PC-9 (cell line): ENCODE data around the gene SH3RF1. TPM values are rescaled to one million over a fixed set of nuclear protein-coding genes. Genes with fewer than 3 reads are reported as not detected.

Experiments
- BruUV-seq: library from RNA; stranded (reverse); fragments of 400-500 nt; replicated peaks from 2 replicates; lab custom pipeline; 2021; lab: Mats Ljungman, UMichigan
- CTCF ChIA-PET: fragments of 300-600 bp; sonication (Branson Sonifier 250); formaldehyde crosslinking; loops from one replicate; lab custom pipeline; 2022; ENCODE audit warnings: antibody characterized with exemption; lab: Charles Lee
- POLR2A ChIA-PET: fragments of 300-600 bp; sonication (Branson Sonifier 250); formaldehyde crosslinking; loops from one replicate; lab custom pipeline; 2022; ENCODE audit warnings: antibody characterized with exemption; ENCODE audit not compliant: unreplicated experiment; lab: Charles Lee
- DNase-seq, 2 experiments: peaks; one replicate each; pipeline versions ENCODE4 v3.0.0 to v3.0.0-alpha.2; 2015 to 2022; ENCODE audit warnings: mixed read lengths in 1 of 2
- H2AFZ ChIP-seq: fragments of 200-600 bp; sonication (generic); 2 replicates; pipeline ENCODE4 v1.8.1; 2017; ENCODE audit warnings: antibody characterized with exemption
- H3F3A ChIP-seq: fragments of 200-600 bp; sonication (generic); 2 replicates; pipeline ENCODE4 v1.8.1; 2017; ENCODE audit warnings: antibody characterized with exemption, mild to moderate bottlenecking, low read depth; ENCODE audit not compliant: insufficient read depth
- H3K27ac ChIP-seq: fragments of 200-600 bp; sonication (generic); 2 replicates; pipeline ENCODE4 v1.6.1; 2016; ENCODE audit warnings: mixed run types
- H3K27me3 ChIP-seq: fragments of 200-600 bp; sonication (generic); 2 replicates; pipeline ENCODE4 v1.6.1; 2016; ENCODE audit warnings: low read depth, mixed run types; ENCODE audit not compliant: insufficient read depth
- H3K36me3 ChIP-seq: fragments of 200-600 bp; sonication (generic); 2 replicates; pipeline ENCODE4 v1.6.1; 2016; ENCODE audit warnings: low read depth, mixed run types
- H3K4me1 ChIP-seq: fragments of 200-600 bp; sonication (generic); replicated peaks from 2 replicates; pipeline ENCODE4 v1.6.1; 2016; ENCODE audit warnings: mixed run types; ENCODE audit not compliant: insufficient read depth
- H3K4me2 ChIP-seq: fragments of 200-600 bp; sonication (generic); 2 replicates; pipeline ENCODE4 v1.6.1; 2017; ENCODE audit warnings: mixed run types
- H3K4me3 ChIP-seq: fragments of 200-600 bp; sonication (generic); 2 replicates; pipeline ENCODE4 v1.6.1; 2016; ENCODE audit warnings: mixed run types
- H3K79me2 ChIP-seq: fragments of 200-600 bp; sonication (generic); 2 replicates; pipeline ENCODE4 v1.6.1; 2017; ENCODE audit warnings: low read depth, mixed run types
- H3K9me2 ChIP-seq: fragments of 200-600 bp; sonication (generic); 2 replicates; pipeline ENCODE4 v1.8.1; 2017; ENCODE audit warnings: mild to moderate bottlenecking; ENCODE audit not compliant: insufficient read depth
- H3K9me3 ChIP-seq: fragments of 200-600 bp; sonication (generic); 2 replicates; pipeline ENCODE4 v1.8.1; 2016; ENCODE audit warnings: low read depth; ENCODE audit not compliant: insufficient read depth
- H4K20me1 ChIP-seq: fragments of 200-600 bp; sonication (generic); 2 replicates; pipeline ENCODE4 v1.8.1; 2017; ENCODE audit not compliant: insufficient read depth
- CTCF ChIP-seq: fragments of 200-600 bp; sonication (generic); conservative IDR thresholded peaks from 2 replicates; pipeline ENCODE4 v1.6.1; 2017; ENCODE audit warnings: mixed run types, antibody characterized with exemption, mild to moderate bottlenecking, moderate library complexity
- EZH2 ChIP-seq: fragments of 200-600 bp; sonication (generic); IDR thresholded peaks from 2 replicates; pipeline ENCODE4 v1.8.0; 2017; ENCODE audit warnings: antibody characterized with exemption, low read depth
- intact Hi-C: fragments of 100-400 bp; cut with micrococcal nuclease; formaldehyde crosslinking; loops from one replicate; pipeline ENCODE4 v1.10.0; 2022; ENCODE audit not compliant: unreplicated experiment
- total RNA-seq: library from RNA; stranded (reverse); gene quantifications from 2 replicates; pipeline ENCODE4 v1.2.3, GENCODE V29; 2021

SH3RF1 gene
- total RNA-seq, 1 experiment from 2014 or later: 26.4 TPM

- Histone ChIP-seq H3K27me3 (no peaks in the 10 kb centered on the region), H3F3A (no peaks in the 10 kb centered on the region), H3K36me3 (no peaks in the 10 kb centered on the region; the same call in 1 of the 2 replicates), H3K4me3 (no peak overlapping the region), H3K4me1 (0 out of 2 replicates have a peak, but pooled peaks cover 12% of the 10 kb centered on the region), H3K79me2 (no peaks in the 10 kb centered on the region), H4K20me1 (no peaks in the 10 kb centered on the region), H3K9me2 (no peaks in the 10 kb centered on the region), H3K4me2 (no peak overlapping the region), H2AFZ (no peak overlapping the region), H3K27ac (no peak overlapping the region), H3K9me3 (no peaks in the 10 kb centered on the region)
- TF ChIP-seq CTCF: no peak
- TF ChIP-seq EZH2: no peak
- no peak for DNase-seq
- intact Hi-C loops: no loop called here
- no TSS peak for BruUV-seq
- ChIA-PET CTCF (no interaction called here), POLR2A (interaction anchor here (0.6 kb wide), 2 partner anchors 306 to 690 kb away, joined by 6 to 10 read pairs; no protein-coding TSS in a partner anchor)
Measured at GRCh38 chr4:169106696-169107229, 164.0 kb downstream of the SH3RF1 start.

DNA sequence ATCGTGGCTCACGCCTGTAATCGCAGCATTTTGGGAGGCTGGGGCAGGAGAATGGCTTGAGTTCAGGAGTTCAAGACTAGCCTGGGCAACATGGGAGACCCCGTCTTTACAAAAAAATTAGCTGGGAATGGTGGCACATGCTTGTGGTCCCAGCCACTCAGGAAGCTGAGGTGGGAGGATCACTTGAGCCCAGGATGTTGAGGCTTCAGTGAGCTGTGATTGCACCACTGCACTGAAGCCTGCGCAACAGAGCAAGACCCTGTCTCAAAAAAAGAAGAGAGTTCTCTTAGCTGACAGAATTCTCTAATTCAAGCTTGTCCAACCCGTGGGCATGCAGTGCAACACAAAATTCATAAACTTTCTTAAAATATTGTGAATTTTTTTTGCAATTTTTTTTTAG lies 165.1 kb downstream of the SH3RF1 start:
- Histone ChIP-seq H3K27me3 (no peaks in the 10 kb centered on the region), H2AFZ (no peak overlapping the region), H3F3A (no peaks in the 10 kb centered on the region), H3K9me2 (no peaks in the 10 kb centered on the region), H3K27ac (no peak overlapping the region), H3K4me1 (0 out of 2 replicates have a peak, but pooled peaks cover 12% of the 10 kb centered on the region), H4K20me1 (no peaks in the 10 kb centered on the region), H3K4me3 (no peak overlapping the region), H3K4me2 (no peak overlapping the region), H3K36me3 (no peaks in the 10 kb centered on the region; the same call in 1 of the 2 replicates), H3K79me2 (no peaks in the 10 kb centered on the region), H3K9me3 (no peaks in the 10 kb centered on the region)
- TF ChIP-seq CTCF (no peak), EZH2 (no peak)
- no peak for DNase-seq
- no TSS peak for BruUV-seq
- ChIA-PET POLR2A (interaction anchor here (0.6 kb wide), 1 partner anchor 96 kb away, joined by 5 read pairs; the partner anchor contains the start of gene CBR4), CTCF (no interaction called here)
- intact Hi-C loops: no loop called here

GRCh38 chr4:169103966-169104412 lies 166.8 kb downstream of the SH3RF1 start:
- ChIA-PET CTCF (no interaction called here), POLR2A (interaction anchor here (0.6 to 0.7 kb wide), 2 partner anchors 12 to 82 kb away, joined by 3 to 5 read pairs; no protein-coding TSS in a partner anchor)

More at GRCh38 chr4:169103966-169104412, 166.8 kb downstream of the SH3RF1 start:
- TF ChIP-seq EZH2: no peak
- TF ChIP-seq CTCF: no peak
- H3K36me3 ChIP-seq: peaks cover 3% of the 10 kb centered on the region; the same call in 1 of the 2 replicates
- H3K4me3 ChIP-seq: no peak overlapping the region
- H3K4me1 ChIP-seq: 0 out of 2 replicates have a peak, but pooled peaks cover 12% of the 10 kb centered on the region
- H3K27ac ChIP-seq: no peak overlapping the region
- H3K27me3 ChIP-seq: no peaks in the 10 kb centered on the region
- peak; percentile 83 for DNase-seq
- no peaks in the 10 kb centered on the region for H3F3A ChIP-seq
- H3K4me2 ChIP-seq: no peak overlapping the region
- no peaks in the 10 kb centered on the region for H3K9me2 ChIP-seq
- intact Hi-C loops: loop anchor here (1.0 to 5.0 kb wide), 2 partner anchors 34 to 118 kb away; no protein-coding TSS in a partner anchor
- no TSS peak for BruUV-seq
- H3K9me3 ChIP-seq: no peaks in the 10 kb centered on the region
- no peaks in the 10 kb centered on the region for H4K20me1 ChIP-seq
- H2AFZ ChIP-seq: no peak overlapping the region
- H3K79me2 ChIP-seq: no peaks in the 10 kb centered on the region
